Measurements from ENCODE around the gene CCDC43. TPM values are rescaled to one million over a fixed set of nuclear protein-coding genes. Genes with fewer than 3 reads are reported as not detected.
A peak's percentile ranks its signal among the peaks of the same experiment; 100 is the strongest.
"Not testable (repeated sequence)": the region's sequence is repeated elsewhere in the genome, so short reads cannot be mapped to it uniquely, and the experiment has no call there.

The CCDC43 gene
- total RNA-seq, 4 donors from 2014 or later = 15.2 to 20.2 (median 15.9) TPM

- WGBS = 63% methylated on average over 3 of the region's 5 CpGs
- H3K27me3 ChIP-seq = no peaks in the 10 kb centered on the region
- no peaks in the 10 kb centered on the region for H3K9me3 ChIP-seq
- TF ChIP-seq POLR2A (IDR thresholded peaks at IDR 0.05; ENCODE audit: low read depth) (no peak), POLR2AphosphoS5 (IDR thresholded peaks at IDR 0.05) (no peak), CTCF (IDR thresholded peaks at IDR 0.05) (no peak), EP300 (IDR thresholded peaks at IDR 0.05) (no peak)
- H3K27ac ChIP-seq (replicated peaks in 1 of 4) = no peak overlapping the region
- no peaks in the 10 kb centered on the region for H3K4me1 ChIP-seq
- no peak overlapping the region for H3K4me3 ChIP-seq
- no peak for DNase-seq (ENCODE audit: extremely low spot score)
- intact Hi-C loops (cut with DNase I) = no loop called here
- peaks cover 5 to 53% (median 16%) of the 10 kb centered on the region in 4 donors for H3K36me3 ChIP-seq
Measured at GRCh38 chr17:44733753-44734152, 44.2 kb upstream of the CCDC43 start.

- 93% methylated on average over 6 of the region's 6 CpGs for WGBS
- H3K9me3 ChIP-seq; intact Hi-C loops (cut with DNase I); H3K27me3 ChIP-seq; DNase-seq (ENCODE audit: extremely low spot score); H3K4me1 ChIP-seq; H3K4me3 ChIP-seq; H3K27ac ChIP-seq (replicated peaks in 1 of 4): not testable (repeated sequence)
- peaks cover 8 to 45% (median 24%) of the 10 kb centered on the region in 4 donors for H3K36me3 ChIP-seq
Measured at GRCh38 chr17:44726121-44726520, 36.5 kb upstream of the CCDC43 start.

- Histone ChIP-seq H3K4me3 (no peak overlapping the region), H3K27me3 (no peaks in the 10 kb centered on the region), H3K36me3 (peaks cover 0 to 29% (median 10%) of the 10 kb centered on the region in 4 donors), H3K9me3 (no peaks in the 10 kb centered on the region), H3K27ac (replicated peaks in 1 of 4) (no peak overlapping the region), H3K4me1 (no peaks in the 10 kb centered on the region)
- TF ChIP-seq POLR2A (IDR thresholded peaks at IDR 0.05; ENCODE audit: low read depth) (no peak), CTCF (IDR thresholded peaks at IDR 0.05) (no peak), POLR2AphosphoS5 (IDR thresholded peaks at IDR 0.05) (no peak)
- DNase-seq (ENCODE audit: extremely low spot score) = no peak
- intact Hi-C loops (cut with DNase I) = no loop called here
- WGBS = 85% methylated on average over 5 of the region's 5 CpGs
Measured at GRCh38 chr17:44722254-44722653, 32.7 kb upstream of the CCDC43 start.

GRCh38 chr17:44719444-44719843 is 29.9 kb upstream of the CCDC43 start:
- no peaks in the 10 kb centered on the region for H3K9me3 ChIP-seq
- H3K27me3 ChIP-seq = no peaks in the 10 kb centered on the region
- TF ChIP-seq POLR2AphosphoS5 (IDR thresholded peaks at IDR 0.05) = no peak
- TF ChIP-seq CTCF (IDR thresholded peaks at IDR 0.05) = no peak
- TF ChIP-seq POLR2A (IDR thresholded peaks at IDR 0.05; ENCODE audit: low read depth) = no peak
- TF ChIP-seq EP300 (IDR thresholded peaks at IDR 0.05) = no peak
- peaks cover 0 to 26% (median 9%) of the 10 kb centered on the region in 4 donors for H3K36me3 ChIP-seq
- intact Hi-C loops (cut with DNase I) = no loop called here
- no peaks in the 10 kb centered on the region for H3K4me1 ChIP-seq
- DNase-seq (ENCODE audit: extremely low spot score) = no peak
- 100% methylated on average over 1 of the region's 1 CpG for WGBS
- H3K27ac ChIP-seq (replicated peaks in 1 of 4) = no peak overlapping the region
- H3K4me3 ChIP-seq = no peak overlapping the region

- intact Hi-C loops (cut with DNase I) = no loop called here
- DNase-seq (ENCODE audit: extremely low spot score) = peak; percentile 92
- WGBS = under 1% methylated on average over 52 of the region's 52 CpGs
- TF ChIP-seq CTCF (IDR thresholded peaks at IDR 0.05) = no peak
- peak; percentile 82 to 88 for TF ChIP-seq POLR2AphosphoS5 (IDR thresholded peaks at IDR 0.05)
- Histone ChIP-seq H3K36me3 (peaks cover 0 to 2% (median 0%) of the 10 kb centered on the region in 4 donors), H3K27ac (replicated peaks in 1 of 4) (peak within 1 kb of the TSS; percentile 74 to 83 (median 77)), H3K9me3 (no peaks in the 10 kb centered on the region), H3K27me3 (no peaks in the 10 kb centered on the region), H3K4me1 (peaks cover 7 to 23% (median 17%) of the 10 kb centered on the region in 4 donors), H3K4me3 (peak within 1 kb of the TSS; percentile 69 to 79 (median 74))
Measured at GRCh38 chr17:44708401-44709263, 19.1 kb upstream of the CCDC43 start, which contains the start of gene DBF4B. DBF4B (plus strand) TSS chr17:44708665; CDS start chr17:44708821, 156 bp downstream.

All from esophagus muscularis mucosa (tissue), 4 donors.